HTR-8/SVneo (cell line): ENCODE measurements around the gene SPAAR.
"Not testable (repeated sequence)": the region's sequence is repeated elsewhere in the genome, so short reads cannot be mapped to it uniquely, and the experiment has no call there.

ENCODE experiments used
- DNase-seq: peaks from one replicate; pipeline ENCODE4 v3.0.0; 2011; ENCODE audit warnings: low spot score, mixed read lengths; ENCODE audit not compliant: insufficient read length
- FAIRE-seq: peaks from 2 replicates; lab custom pipeline; 2011; peaks lifted over from hg19 to GRCh38; lab: Jason Lieb, UNC

Gene SPAAR, protein sequence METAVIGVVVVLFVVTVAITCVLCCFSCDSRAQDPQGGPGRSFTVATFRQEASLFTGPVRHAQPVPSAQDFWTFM

DNA sequence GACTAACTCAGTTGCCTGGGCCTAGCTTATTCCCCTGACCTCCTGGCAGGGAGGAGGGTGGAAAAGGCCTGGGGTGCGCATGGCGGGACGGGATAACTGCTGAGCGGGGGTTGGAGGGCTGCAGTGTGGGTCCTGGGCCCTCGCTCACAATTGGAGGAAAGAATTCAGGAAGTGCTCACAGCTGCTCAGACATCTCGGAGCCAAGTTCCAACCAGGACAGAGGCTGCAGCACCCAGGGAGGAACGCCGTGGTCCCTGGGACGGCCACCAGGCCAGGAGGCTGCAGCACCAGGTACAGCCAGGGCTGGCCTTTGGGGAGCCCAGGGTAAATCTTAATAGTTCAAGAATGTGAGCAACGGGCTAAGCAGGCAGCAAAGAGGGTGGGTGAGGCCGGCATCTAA is at the start of gene SPAAR:
SPAAR (plus strand) TSS at position 217 of the 400 bp plus-strand sequence. CDS start 974 bp downstream, outside the sequence.
- DNase-seq (no peak), FAIRE-seq (no peak)

- DNase-seq (no peak), FAIRE-seq (no peak)
Measured at GRCh38 chr9:35859990-35860339, 49.3 kb upstream of the SPAAR start.

DNA sequence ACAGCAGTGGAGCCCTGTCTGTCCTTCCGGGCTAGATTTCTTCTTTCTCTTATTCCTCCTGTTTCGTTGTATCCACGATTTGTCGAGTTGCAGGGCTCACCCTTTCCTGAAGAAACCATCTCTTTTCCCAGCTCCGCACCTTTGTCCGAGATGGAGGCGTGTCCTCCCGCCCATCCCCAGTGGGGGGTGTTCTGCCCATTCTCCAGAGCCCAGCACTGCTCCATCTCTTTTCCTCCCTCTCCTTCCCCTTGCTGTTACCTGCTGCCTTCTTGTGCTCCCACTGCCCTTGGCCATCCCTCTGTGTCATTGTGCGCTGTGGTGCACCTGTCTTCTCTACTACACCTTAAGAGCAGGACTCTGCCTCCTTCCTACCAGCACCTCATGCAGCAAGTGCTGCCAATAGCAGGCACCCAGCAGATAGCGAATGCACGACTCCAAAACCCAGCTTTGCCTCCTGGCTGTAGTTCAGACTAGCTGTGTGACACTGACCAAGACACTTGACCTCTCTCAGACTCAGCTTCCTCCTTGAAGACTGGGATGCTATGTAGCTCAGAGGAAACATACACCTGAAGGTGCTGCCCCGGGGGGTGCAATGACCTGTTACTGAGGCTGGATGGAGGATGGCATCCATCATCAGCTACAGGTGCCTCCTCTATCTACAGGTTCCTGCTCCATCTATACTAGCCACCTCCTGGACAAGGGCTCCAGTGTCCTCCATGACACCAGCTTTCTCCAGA is 48.0 kb upstream of the SPAAR start:
- DNase-seq, result no peak
- no peak for FAIRE-seq

GRCh38 chr9:35862328-35862727 is 47.0 kb upstream of the SPAAR start:
- DNase-seq (no peak), FAIRE-seq (no peak)

DNA sequence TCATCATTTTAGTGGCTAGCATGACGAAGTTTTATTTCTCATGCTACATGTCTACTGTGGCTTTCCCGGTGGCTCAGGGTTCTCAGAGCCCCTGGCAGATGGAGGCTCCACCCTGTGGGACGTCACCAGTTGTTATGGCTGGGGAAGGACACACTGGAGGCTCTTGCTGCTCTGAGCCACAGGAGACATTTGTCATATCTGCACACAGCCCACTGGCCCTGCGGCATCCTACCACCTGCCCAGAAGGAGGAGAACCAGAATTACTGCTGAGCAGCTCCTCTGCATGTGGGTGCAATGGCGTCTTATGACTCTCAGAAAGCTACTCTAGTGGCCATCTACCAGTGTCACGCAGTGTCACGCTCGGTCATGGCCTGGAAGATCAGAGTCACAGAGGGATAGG is 45.7 kb upstream of the SPAAR start:
- FAIRE-seq (no peak), DNase-seq (no peak)

DNA sequence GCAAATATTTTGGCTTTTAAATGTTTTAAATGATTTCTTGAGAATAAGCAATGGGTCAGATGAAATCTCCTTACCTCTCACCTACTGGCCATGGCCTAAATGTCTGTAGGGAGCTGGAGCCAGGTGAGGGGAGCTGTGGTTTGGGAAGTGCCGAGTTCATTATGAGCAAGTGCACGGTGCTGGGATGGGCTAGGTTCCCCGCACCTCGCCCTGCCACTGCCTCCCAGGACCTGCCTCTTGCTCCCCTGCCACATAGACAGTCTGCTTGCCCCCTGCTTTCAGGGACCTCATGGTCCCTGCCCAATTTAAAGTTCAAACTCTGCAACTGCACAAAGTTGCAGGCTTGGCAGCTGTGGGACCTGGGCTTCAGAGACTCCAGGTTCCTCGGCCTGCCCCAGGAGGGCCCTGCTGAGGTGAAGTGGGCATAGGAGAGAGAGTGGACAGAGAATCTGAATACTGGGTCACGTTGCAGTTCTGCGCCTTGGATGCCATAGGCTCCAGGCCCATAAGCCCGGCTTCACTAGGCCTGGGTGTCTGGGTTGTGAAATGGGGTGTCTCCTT is 44.5 kb upstream of the SPAAR start:
- no peak for DNase-seq
- no peak for FAIRE-seq

GRCh38 chr9:35867538-35867937 is 41.8 kb upstream of the SPAAR start:
- DNase-seq, result no peak
- no peak for FAIRE-seq

DNA sequence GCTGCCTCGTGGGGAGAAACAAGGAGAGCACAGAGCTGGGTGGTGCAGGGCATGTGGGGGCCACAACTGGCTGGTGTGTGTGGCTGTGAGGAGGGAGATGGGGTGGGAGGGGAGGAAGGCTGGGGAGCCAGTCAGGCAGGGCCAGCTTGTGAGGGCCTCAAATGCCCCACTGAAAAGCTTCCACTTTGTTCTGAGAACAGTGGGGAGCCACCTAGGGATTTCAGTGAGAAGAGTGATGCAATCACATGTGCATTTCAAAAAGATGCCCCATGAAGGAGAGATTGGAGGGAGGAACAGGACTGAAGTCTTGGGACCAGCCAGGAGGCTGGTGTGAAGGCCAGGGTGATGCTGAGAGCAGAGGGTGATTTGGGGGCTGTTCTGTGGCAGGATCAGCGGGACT is 40.4 kb upstream of the SPAAR start:
- DNase-seq, result no peak
- no peak for FAIRE-seq

DNA sequence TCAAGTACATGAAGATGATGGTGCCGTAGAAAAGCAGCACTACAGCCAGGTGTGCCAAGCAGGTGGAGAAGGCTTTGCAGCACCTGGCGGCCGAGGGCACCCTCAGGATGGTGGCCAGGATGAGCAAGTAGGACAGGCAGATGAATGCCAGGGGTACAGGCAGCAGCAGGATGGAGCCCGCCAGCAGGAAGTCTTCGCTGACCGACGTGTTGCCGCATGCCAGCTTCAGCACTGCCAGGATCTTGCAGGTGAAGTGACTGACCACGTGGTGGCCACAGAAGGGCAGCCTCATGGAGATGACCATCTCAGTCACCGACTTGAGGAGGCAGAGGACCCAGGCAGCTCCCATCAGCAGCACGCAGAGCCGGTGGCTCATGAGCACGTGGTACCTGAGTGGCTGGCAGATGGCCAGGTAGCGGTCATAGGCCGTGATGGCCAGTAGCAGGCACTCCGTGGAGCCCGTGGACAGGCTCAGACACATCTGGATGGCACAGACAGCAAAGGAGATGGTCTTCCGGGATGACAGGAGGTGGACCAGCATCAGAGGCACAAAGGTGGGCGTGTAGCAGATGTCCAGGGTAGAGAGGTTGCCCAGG is 39.6 kb upstream of the SPAAR start:
- no peak for DNase-seq
- no peak for FAIRE-seq

DNA sequence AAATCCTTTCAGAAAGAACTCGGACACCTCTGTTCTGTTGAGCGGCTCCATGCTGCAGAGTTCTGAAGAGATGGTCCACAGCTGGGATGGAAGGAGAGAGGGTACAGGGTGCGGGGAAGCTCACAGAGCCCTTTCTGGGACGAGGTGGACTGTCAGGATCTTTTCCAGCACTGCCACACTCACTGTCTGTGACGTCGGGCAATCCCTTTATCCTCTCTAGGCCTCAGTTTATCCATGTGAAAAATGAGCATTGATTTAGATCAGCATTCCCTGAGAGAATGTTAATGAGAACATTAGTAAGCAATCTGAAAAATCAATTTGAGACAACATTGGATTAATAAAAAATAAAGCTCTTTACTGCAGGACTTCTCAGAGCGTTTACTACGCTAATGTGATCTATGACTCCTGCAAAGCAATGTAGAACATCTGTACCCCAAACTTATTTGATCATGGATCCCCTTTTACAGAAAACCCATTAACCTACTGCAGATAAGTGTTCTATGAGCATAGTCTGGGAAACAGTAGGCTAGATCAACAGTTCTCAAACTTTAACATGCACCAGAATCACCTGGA is 38.9 kb upstream of the SPAAR start, which contains the start of gene OR13J1:
OR13J1 (minus strand) TSS at position 51 of the 573 bp plus-strand sequence; CDS start at position 51, 0 bp downstream.
- DNase-seq, result no peak
- FAIRE-seq, result no peak

- FAIRE-seq, result no peak
Measured at GRCh38 chr9:35871545-35871944, 37.7 kb upstream of the SPAAR start.

DNA sequence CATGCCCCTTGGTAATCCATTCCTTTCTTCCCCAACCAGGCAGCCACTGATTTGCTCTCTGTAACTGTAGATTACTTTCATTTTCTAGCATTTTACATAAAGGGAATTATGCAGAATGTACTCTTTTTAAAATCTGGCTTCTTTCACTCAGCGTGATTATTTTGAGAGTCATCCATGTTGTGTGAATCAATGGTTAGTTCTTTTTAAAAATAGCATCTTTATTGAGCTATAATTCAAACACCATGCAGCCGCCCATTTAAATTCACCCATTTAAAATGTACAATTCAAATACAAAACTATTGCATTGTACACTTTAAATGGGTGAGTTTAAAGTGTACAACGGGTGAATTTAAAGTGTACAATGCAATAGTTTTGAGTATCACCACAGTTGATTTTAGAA is 36.8 kb upstream of the SPAAR start:
- DNase-seq (no peak), FAIRE-seq (no peak)

More at GRCh38 chr9:35871545-35871944, 37.7 kb upstream of the SPAAR start:
- DNase-seq, result no peak

DNA sequence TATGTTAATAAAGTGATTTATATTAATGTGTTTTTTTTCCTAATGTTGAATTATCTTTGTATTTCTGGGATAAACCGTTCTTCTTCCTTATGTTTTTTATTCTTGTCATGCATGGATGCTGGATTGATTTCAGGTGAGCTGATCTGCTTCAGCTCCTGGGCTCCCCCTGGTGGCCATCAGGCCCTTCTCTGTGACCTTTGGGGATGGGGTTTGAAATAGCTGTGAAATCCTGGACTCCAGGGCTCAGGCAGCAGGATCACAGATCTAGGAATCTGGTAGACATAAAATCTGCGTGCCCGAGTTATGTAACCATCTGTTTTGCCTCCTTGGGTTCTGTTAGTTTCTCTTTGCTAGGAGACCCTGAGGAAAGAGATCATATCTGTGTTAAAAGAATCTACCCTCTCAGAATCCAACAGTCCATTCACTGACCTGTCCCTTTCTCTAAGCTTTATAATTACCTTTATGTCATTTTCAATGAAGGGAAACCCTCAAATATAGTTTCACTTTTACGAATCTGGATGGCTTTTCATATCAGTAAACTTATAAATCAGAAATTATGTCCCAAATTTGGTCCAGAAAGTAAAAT is 26.9 kb upstream of the SPAAR start:
- FAIRE-seq, result no peak
- DNase-seq, result peak; percentile 59

DNA sequence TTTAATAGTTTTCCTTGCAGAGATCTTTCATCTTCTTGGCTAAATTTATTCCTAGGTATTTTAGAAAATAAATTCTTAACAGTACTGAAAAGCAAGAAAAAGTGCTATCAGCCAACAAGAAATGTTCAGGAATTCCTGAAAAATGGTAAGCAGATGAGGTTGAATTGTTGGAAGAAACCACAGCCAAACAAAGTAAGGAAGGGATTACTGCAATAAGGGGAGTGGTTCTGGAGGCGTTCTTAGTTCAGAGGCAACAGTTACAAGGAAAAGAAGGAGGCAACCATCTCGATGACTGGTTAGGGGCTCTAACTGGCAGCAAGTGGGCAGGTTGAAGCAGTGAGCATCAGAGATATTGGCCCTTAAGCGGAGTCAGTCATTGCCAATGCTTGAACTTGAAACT is 26.3 kb upstream of the SPAAR start:
- FAIRE-seq, result no peak
- DNase-seq, result no peak

DNA sequence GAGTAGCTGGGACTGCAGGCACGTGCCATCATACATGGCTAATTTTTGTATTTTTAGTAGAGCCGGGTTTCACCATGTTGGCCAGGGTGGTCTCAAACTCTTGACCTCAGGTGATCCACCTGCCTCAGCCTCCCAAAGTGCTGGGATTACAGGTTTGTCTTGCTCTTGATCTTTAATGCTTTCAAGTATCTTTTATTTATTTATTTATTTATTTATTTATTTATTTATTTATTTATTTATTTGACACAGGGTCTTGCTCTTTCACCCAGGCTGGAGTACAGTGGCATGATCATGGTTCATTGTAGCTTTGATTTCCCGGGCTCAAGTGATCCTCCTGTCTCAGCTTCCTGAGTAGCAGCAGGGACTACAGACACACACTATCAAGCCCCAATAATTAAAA is 24.4 kb upstream of the SPAAR start:
- not testable (repeated sequence) for FAIRE-seq, DNase-seq

DNA sequence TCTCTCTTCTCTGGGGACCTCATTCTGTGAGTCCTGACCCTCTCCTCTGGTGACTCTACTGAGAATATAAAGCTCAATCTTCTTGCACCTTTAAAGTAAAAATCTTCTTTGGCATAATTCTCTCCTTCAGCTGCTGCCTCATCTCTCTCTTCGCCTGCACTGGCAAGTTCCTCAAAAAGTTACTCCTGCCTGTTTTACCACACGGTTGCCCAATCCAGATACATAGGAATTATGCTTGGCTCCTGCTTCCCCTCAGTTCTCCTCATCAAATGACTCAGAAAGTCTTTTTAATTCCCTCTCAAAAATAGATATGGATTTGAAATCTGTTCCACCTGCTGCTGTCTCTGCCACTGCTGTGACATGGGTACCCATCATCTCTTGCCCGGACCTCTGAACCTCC is 17.6 kb upstream of the SPAAR start:
- FAIRE-seq (no peak), DNase-seq (no peak)

GRCh38 chr9:35892051-35892450 is 17.2 kb upstream of the SPAAR start:
- DNase-seq, result no peak

DNA sequence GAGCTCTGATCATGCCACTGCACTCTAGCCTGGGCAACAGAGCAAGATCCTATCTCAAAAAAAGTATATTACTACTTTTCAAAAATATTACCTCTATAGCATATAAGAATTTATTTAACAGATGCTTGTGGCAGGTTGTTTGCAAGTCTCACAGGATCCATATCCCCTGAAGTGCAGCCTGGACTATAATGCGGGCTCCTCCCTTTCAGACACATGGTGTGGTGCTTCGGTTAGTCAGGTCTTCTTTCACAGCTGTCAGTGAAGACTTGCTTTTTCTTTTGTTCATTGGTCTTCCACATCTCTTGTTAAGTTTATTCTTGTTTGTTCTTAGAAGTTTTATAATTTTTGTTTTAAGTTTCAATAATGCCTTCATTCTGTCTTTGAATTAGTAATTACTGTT is 12.7 kb upstream of the SPAAR start:
- DNase-seq, result no peak
- no peak for FAIRE-seq

More at GRCh38 chr9:35892051-35892450, 17.2 kb upstream of the SPAAR start:
- FAIRE-seq, result no peak

GRCh38 chr9:35897376-35898099 is 11.8 kb upstream of the SPAAR start:
- not testable (repeated sequence) for FAIRE-seq, DNase-seq

DNA sequence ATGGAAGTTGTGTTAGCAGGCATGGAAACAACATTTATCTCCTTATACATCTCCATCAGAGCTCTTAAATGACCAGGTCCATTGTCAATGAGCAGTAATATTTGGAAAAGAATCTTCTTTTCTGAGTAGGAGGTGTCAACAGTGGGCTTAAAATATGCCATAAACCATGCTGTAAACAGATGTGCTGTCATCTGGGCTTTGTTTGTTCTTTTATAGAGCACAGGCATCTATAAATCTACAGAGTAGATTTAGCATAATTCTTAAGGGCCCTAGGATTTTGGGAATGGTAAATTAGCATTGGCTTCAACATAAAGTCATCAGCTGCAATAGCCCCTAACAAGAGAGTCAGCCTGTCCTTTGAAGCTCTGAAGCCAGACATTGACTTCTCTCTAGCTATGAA is 11.0 kb upstream of the SPAAR start:
- DNase-seq (no peak), FAIRE-seq (no peak)
